Embryonic facial prominence (tissue), 1 donor: ENCODE results near the gene RPL36.
"Not testable (repeated sequence)": the region's sequence is repeated elsewhere in the genome, so short reads cannot be mapped to it uniquely, and the experiment has no call there.

Experiments used
- DNase-seq: peaks from one replicate; pipeline ENCODE4 v3.0.0-alpha.2; 2016; ENCODE audit errors: extremely low spot score

Gene RPL36

GRCh38 chr19:5690955-5691821, 1.1 kb downstream of the RPL36 start:
- DNase-seq = no peak

- no peak for DNase-seq
Measured at GRCh38 chr19:5691822-5692722, 2.0 kb downstream of the RPL36 start.

GRCh38 chr19:5692723-5693194, 2.7 kb downstream of the RPL36 start:
- DNase-seq = no peak

- no peak for DNase-seq
Measured at GRCh38 chr19:5693195-5694166, 3.4 kb downstream of the RPL36 start.

- no peak for DNase-seq
Measured at GRCh38 chr19:5694167-5694955, 4.3 kb downstream of the RPL36 start.

GRCh38 chr19:5694956-5695648, 5.0 kb downstream of the RPL36 start:
- DNase-seq = no peak

- no peak for DNase-seq
Measured at GRCh38 chr19:5695649-5696195, 5.6 kb downstream of the RPL36 start.

GRCh38 chr19:5696196-5697021, 6.3 kb downstream of the RPL36 start:
- no peak for DNase-seq

- DNase-seq = no peak
Measured at GRCh38 chr19:5697022-5697889, 7.2 kb downstream of the RPL36 start.

GRCh38 chr19:5697890-5698634, 8.0 kb downstream of the RPL36 start:
- no peak for DNase-seq

- no peak for DNase-seq
Measured at GRCh38 chr19:5698635-5699422, 8.7 kb downstream of the RPL36 start.

GRCh38 chr19:5700455-5701092, 10.5 kb downstream of the RPL36 start:
- no peak for DNase-seq

- not testable (repeated sequence) for DNase-seq
Measured at GRCh38 chr19:5702053-5702410, 11.9 kb downstream of the RPL36 start.

GRCh38 chr19:5703819-5704818, 14.0 kb downstream of the RPL36 start:
- DNase-seq = no peak

- no peak for DNase-seq
Measured at GRCh38 chr19:5705552-5705951, 15.5 kb downstream of the RPL36 start.
